Brain microvascular endothelial cell (primary cell): ENCODE results near the gene UPF2.

Experiments used
- DNase-seq: peaks from one replicate; pipeline ENCODE4 v3.0.0-alpha.2; 2020
- H3K27ac ChIP-seq: fragments of 250-450 bp; sonication (Bioruptor Pico); 2 replicates; pipeline ENCODE4 v1.5.1; 2020; ENCODE audit warnings: mild to moderate bottlenecking, moderate library complexity
- H3K27me3 ChIP-seq: fragments of 250-450 bp; sonication (Bioruptor Pico); replicated peaks from 2 replicates; pipeline ENCODE4 v1.5.1; 2020; ENCODE audit warnings: mild to moderate bottlenecking
- H3K36me3 ChIP-seq: fragments of 250-450 bp; sonication (Bioruptor Pico); replicated peaks from 2 replicates; pipeline ENCODE4 v1.5.1; 2020; ENCODE audit warnings: mild to moderate bottlenecking
- H3K4me3 ChIP-seq: 2 replicates; pipeline ENCODE4 v1.5.1; 2011; ENCODE audit warnings: low read depth, mild to moderate bottlenecking, control low read depth, low read length, moderate library complexity
- in situ Hi-C: cut with HindIII; loops from 2 replicates; pipeline ENCODE4 v1.10.0; 2017; ENCODE audit warnings: low sequenced_read_pairs, low pct_ligation_motif_present
- TF ChIP-seq, protein P1 (sequence below): IDR thresholded peaks from 2 replicates; pipeline ENCODE4 v1.5.1; 2011; ENCODE audit warnings: low read depth, mild to moderate bottlenecking, moderate library complexity, low read length, control low read depth, inconsistent platforms; ENCODE audit errors: missing control alignments

Gene UPF2

DNA sequence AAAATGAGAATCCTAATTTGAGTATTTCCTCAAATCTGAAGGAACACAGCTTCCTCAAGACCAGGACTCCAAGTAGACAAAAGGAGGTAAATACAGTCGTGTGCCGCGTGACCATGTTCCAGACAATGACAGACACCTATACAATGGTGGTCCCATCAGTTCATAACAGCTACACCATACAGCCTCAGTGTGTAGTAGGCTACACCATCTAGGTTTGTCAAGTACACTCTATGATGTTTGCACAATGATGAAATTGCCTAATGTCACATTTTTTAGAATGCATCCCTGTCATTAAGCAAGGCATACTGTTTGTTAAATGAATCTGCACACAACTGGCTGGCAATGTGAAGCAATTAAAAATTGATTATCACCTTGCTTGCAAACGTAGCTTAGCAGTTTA, 111.6 kb downstream of the UPF2 start:
- no peak overlapping the region for H3K27ac ChIP-seq
- H3K36me3 ChIP-seq = peaks cover 50% of the 10 kb centered on the region
- TF ChIP-seq, protein P1, sequence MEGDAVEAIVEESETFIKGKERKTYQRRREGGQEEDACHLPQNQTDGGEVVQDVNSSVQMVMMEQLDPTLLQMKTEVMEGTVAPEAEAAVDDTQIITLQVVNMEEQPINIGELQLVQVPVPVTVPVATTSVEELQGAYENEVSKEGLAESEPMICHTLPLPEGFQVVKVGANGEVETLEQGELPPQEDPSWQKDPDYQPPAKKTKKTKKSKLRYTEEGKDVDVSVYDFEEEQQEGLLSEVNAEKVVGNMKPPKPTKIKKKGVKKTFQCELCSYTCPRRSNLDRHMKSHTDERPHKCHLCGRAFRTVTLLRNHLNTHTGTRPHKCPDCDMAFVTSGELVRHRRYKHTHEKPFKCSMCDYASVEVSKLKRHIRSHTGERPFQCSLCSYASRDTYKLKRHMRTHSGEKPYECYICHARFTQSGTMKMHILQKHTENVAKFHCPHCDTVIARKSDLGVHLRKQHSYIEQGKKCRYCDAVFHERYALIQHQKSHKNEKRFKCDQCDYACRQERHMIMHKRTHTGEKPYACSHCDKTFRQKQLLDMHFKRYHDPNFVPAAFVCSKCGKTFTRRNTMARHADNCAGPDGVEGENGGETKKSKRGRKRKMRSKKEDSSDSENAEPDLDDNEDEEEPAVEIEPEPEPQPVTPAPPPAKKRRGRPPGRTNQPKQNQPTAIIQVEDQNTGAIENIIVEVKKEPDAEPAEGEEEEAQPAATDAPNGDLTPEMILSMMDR = no peak
- H3K4me3 ChIP-seq = no peak overlapping the region
- no peak for DNase-seq
- in situ Hi-C loops = no loop called here
- H3K27me3 ChIP-seq = no peaks in the 10 kb centered on the region

DNA sequence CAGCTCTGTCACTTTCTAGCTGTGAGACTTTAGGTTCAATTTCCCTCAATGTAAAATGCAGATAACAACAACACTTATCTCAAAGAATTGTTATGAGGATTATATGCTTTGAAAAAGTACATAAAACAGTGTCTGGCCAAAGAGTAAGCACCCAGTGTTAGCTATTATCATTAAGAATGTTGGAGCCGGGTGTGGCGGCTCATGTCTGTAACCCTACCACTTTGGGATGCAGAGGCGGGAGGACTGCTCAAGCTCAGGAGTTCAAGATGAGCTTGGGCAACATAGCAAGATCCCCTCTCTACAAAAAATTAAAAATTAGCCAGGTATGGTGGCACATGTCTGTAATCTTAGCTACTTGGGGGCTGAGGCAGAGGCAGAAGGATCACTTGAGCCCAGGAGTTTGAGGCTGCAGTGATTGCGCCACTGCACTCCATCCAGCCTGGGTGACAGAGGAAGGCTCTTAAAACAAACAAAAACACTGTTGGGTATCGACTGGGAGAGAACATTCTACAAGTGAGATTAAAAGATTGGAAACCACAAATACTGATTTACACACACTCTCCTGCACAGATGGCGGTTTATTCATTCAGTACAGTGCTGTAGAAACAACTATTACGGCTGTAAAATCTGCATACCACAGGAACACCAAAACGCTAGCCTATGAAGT, 112.2 kb downstream of the UPF2 start:
- H3K4me3 ChIP-seq = no peak overlapping the region
- no peak overlapping the region for H3K27ac ChIP-seq
- H3K36me3 ChIP-seq = peaks cover 50% of the 10 kb centered on the region
- in situ Hi-C loops = no loop called here
- DNase-seq = no peak
- no peaks in the 10 kb centered on the region for H3K27me3 ChIP-seq
- TF ChIP-seq, protein P1 = no peak

DNA sequence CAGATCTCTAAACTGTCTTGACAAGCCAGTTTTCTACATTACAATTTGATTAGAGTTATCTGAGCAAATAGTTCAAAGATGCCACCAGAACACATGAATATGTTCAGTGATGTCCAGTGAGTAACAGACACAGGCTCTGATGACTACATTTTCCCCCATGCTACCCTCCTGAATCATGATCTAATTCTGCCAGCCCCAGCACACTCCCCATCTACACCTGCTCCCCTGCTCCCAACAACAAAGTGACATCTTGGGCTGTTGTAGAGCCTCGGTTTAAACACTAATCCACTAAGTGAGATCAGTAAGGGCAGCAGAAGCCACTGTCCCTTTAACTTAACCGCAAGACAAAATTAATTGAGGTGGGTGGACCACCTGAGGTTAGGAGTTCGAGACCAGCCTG, 114.9 kb downstream of the UPF2 start:
- Histone ChIP-seq H3K27ac (no peak overlapping the region), H3K27me3 (no peaks in the 10 kb centered on the region), H3K36me3 (peaks cover 46% of the 10 kb centered on the region), H3K4me3 (no peak overlapping the region)
- TF ChIP-seq, protein P1 = no peak
- no peak for DNase-seq
- in situ Hi-C loops = no loop called here

DNA sequence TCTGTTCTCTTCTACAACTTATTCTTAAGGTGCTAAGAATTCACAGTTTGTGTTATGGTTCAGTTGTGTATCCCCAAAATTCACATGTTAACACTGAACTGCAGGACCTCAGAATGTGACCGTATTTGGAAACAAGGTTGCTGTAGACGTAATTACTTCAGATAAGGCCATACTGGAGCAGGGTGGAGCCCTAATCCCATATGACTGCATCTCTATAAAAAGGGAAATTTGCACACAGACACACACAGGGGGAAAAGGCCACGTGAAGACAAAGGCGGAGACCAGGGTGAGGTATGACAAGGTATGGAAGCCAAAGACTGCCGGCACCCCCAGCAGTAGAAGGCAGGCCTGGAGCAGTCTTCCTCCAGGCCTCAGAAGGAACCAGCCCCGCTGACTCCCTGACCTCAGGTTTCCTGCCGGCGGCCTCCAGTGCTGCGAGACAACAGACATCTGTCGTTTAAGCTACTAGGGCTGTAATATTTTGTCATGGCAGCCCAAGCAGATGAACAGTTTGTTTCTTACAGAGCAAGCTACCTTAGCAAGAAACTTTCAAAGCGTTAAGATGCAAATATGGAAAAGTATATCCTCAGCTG, 120.7 kb downstream of the UPF2 start:
- no peak for DNase-seq
- Histone ChIP-seq H3K4me3 (no peak overlapping the region), H3K27ac (no peak overlapping the region), H3K36me3 (peaks cover 34% of the 10 kb centered on the region), H3K27me3 (no peaks in the 10 kb centered on the region)
- TF ChIP-seq, protein P1 = no peak
- in situ Hi-C loops = no loop called here

DNA sequence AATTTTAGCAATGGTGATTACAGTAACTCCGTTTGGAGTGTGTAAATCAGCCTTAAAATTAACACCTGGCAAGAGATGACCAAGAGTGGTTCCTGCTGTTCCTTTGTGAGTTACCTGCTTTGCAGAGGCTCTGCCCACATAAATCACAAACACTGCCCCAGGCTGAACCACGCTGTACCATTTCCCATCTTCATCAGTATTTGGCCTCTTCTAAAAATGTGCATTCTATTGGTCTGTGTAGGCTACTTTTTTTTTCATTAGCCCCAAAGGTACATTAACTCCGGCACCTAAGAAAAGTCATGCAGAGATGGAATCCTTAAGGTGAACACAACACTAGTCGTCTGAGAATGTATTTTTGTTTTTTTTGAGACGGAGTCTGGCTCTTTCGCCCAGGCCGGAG, 123.3 kb downstream of the UPF2 start:
- TF ChIP-seq, protein P1 = no peak
- Histone ChIP-seq H3K27me3 (no peaks in the 10 kb centered on the region), H3K27ac (no peak overlapping the region), H3K4me3 (no peak overlapping the region), H3K36me3 (peaks cover 19% of the 10 kb centered on the region)
- in situ Hi-C loops = no loop called here
- DNase-seq = no peak

DNA sequence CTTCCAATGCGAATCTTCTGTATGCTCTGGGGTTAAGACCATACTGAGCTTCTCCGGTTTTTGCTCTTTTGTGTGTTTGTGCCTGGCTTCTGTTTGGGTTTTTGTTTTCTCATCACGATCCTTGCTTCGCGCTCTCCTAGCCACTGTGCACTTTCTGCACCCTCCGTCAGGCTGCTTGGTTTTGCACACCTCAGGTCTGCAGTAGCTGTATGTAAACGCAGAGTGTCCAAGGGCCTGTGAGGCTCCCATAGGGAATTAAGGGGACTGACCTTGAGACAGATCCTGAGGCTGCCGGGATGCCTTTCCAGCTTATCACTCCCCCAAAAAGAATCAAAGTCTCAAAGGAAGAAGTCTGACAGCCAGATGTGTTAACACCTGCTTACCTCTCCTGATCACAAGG, 124.2 kb downstream of the UPF2 start:
- TF ChIP-seq, protein P1 = no peak
- H3K4me3 ChIP-seq = no peak overlapping the region
- in situ Hi-C loops = no loop called here
- H3K27me3 ChIP-seq = no peaks in the 10 kb centered on the region
- H3K36me3 ChIP-seq = peaks cover 19% of the 10 kb centered on the region
- no peak for DNase-seq
- no peak overlapping the region for H3K27ac ChIP-seq
